Measurements from ENCODE around the gene OXSM. TPM values are rescaled to one million over a fixed set of nuclear protein-coding genes. Genes with fewer than 3 reads are reported as not detected.
A peak's percentile ranks its signal among the peaks of the same experiment; 100 is the strongest.

The OXSM gene
- total and polyA plus RNA-seq, 7 donors, result 11.1 to 21.5 (median 13.3) TPM

- no peaks in the 10 kb centered on the region for H3K36me3 ChIP-seq (ENCODE audit: insufficient read depth in 1 of 2, low read depth in 1 of 2)
- H3K4me1 ChIP-seq, result no peaks in the 10 kb centered on the region
- intact Hi-C loops (cut with DNase I), result no loop called here
- H3K27ac ChIP-seq, result no peak overlapping the region
- ATAC-seq, result no peak
- DNase-seq, result no peak
- no peaks in the 10 kb centered on the region for H3K9me3 ChIP-seq
- 0% methylated on average over 1 of the region's 1 CpG for WGBS, 3 donors
- H3K27me3 ChIP-seq (ENCODE audit: insufficient read depth in 3 of 3, low read length in 2 of 3), result no peaks in the 10 kb centered on the region
- TF ChIP-seq CTCF (IDR thresholded peaks at IDR 0.05), result no peak
- no peak overlapping the region for H3K4me3 ChIP-seq
Observed at GRCh38 chr3:25837038-25837437, 47.1 kb downstream of the OXSM start.

GRCh38 chr3:25840099-25840498 is 50.2 kb downstream of the OXSM start:
- no peaks in the 10 kb centered on the region for H3K4me1 ChIP-seq
- intact Hi-C loops (cut with DNase I), result loop anchor here (10.0 kb wide), 2 partner anchors 275 to 875 kb away; no protein-coding TSS in a partner anchor
- no peaks in the 10 kb centered on the region for H3K27me3 ChIP-seq (ENCODE audit: insufficient read depth in 3 of 3, low read length in 2 of 3)
- no peak for TF ChIP-seq CTCF (IDR thresholded peaks at IDR 0.05)
- H3K9me3 ChIP-seq, result no peaks in the 10 kb centered on the region
- DNase-seq (no peak), ATAC-seq (no peak)
- no peaks in the 10 kb centered on the region for H3K36me3 ChIP-seq (ENCODE audit: insufficient read depth in 1 of 2, low read depth in 1 of 2)
- H3K27ac ChIP-seq, result no peak overlapping the region
- WGBS, 3 donors, result 91 to 95% (median 92%) methylated on average over 3 of the region's 3 CpGs
- no peak overlapping the region for H3K4me3 ChIP-seq

- H3K4me1 ChIP-seq, result no peaks in the 10 kb centered on the region
- 28 to 37% (median 31%) methylated on average over 3 of the region's 3 CpGs for WGBS, 3 donors
- ATAC-seq, result no peak
- H3K27me3 ChIP-seq (ENCODE audit: insufficient read depth in 3 of 3, low read length in 2 of 3), result no peaks in the 10 kb centered on the region
- TF ChIP-seq CTCF (IDR thresholded peaks at IDR 0.05), result peak; percentile 21
- H3K9me3 ChIP-seq, result no peaks in the 10 kb centered on the region
- no peak overlapping the region for H3K4me3 ChIP-seq
- H3K36me3 ChIP-seq (ENCODE audit: insufficient read depth in 1 of 2, low read depth in 1 of 2), result no peaks in the 10 kb centered on the region
- intact Hi-C loops (cut with DNase I), result loop anchor here (10.0 kb wide), 2 partner anchors 271 to 871 kb away; no protein-coding TSS in a partner anchor
- no peak for DNase-seq
- no peak overlapping the region for H3K27ac ChIP-seq
Observed at GRCh38 chr3:25843332-25843731, 53.4 kb downstream of the OXSM start.

Other genes with a start within 250 kb of the OXSM start
- 10 to 100 TPM; 50.6 to 84.8 (median 70.1) TPM for gene TOP2B, start 125.2 kb upstream of the OXSM start, total RNA-seq
- gene TOP2B, start 125.2 kb upstream of the OXSM start, polyA plus RNA-seq, result 10 to 100 TPM; 39.3 to 73.8 (median 45.3) TPM
- gene NGLY1, start 6.6 kb upstream of the OXSM start, total RNA-seq, result 10 to 100 TPM; 37.5 to 73.0 (median 53.2) TPM
- 10 to 100 TPM; 37.2 to 78.4 (median 59.2) TPM for gene NGLY1, start 6.6 kb upstream of the OXSM start, polyA plus RNA-seq

Data from psoas muscle (tissue), 8 donors.